HG03039 (cell line): ENCODE measurements around the gene FOXL1.
"Not testable (repeated sequence)": the region's sequence is repeated elsewhere in the genome, so short reads cannot be mapped to it uniquely, and the experiment has no call there.

Experiments used
- ATAC-seq: cut with Tn5 transposase; IDR thresholded peaks from one replicate; pipeline ENCODE4 v1.9.1; 2021; ENCODE audit warnings: mild to moderate bottlenecking, moderate library complexity; ENCODE audit not compliant: unreplicated experiment

FOXL1 gene

GRCh38 chr16:86580063-86580790 lies 1.9 kb downstream of the FOXL1 start:
- no peak for ATAC-seq

DNA sequence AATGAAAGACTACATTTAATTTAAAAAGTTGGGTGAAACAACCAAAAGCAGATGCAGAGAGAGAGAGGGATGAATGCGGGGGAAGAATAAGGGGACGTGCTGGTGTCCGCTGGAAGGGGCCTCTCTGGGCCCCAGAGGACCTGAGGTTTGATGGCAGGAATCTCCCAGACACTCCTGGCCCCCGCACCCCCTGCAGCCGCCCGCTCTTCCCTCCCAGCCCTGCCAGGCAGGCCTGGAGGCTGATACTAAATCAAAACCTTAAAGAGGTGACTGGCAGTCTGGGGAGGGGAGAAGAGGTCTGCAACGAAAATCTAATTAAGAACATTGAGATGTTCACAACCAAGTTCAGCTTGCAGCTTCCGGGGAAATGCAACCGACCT lies 2.4 kb downstream of the FOXL1 start:
- no peak for ATAC-seq

DNA sequence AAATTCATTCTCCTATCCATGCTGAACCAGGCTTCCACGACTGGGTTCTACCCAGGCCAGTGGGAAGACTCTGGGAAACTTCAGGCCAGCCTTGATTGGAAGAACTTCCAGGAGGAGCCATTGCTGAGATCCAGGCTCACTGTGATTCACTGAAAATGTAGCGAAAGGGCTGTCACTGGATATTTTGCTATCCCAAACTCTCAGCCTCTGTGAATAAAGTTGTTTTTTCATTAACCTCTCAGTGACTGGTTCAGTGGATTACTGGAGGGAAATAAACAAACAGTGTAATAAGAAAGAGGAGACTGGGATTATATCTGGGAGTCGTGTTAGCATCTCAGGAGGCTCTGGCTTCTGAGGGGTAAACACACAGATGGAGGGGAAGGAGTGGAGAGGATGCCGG lies 3.1 kb downstream of the FOXL1 start:
- no peak for ATAC-seq

GRCh38 chr16:86584071-86584685 lies 5.8 kb downstream of the FOXL1 start:
- no peak for ATAC-seq

DNA sequence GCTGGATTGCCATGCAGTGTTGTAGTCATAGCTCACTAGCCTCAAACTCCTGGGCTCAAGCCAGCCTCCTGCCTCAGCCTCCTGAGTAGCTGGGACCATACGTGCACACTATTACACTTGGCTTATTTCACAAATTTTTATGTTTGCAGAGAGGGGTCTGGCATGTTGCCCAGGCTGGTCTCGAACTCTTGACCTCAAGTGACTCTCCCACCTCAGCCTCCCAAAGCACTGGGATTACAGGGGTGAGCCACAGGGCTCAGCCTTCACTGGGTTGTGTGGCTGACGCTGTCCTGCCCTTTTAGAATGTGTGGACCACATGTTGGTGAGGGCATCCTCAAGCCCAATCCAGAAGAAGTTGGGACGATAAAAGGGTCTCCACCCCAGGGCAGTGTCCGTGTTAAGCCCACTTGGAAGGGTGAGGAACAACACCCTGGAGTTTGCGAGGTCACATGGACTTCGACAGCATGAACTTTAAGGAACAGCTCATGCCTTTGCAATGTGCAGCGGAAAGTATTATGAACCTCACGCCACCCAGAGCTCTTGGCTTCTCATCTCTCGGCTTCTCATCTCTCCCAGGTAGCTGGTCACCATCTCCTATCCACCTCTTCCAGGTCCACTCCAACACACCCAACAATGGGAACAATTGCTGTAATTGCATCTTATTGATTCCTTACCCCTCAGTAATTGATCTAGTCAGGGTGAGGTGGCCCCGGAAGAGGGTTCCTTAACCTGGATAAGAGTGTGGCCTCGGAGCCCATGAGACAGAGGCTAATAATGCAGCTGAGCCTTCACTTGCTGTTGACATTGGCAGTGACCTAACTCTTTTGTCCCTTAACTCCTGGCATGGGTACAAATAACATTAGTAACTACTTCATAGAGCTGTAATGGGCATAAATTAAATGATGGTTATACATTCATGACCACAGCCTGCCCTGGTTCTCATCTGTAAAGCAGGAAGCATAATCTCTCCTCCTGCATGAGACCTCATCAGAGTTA lies 6.7 kb downstream of the FOXL1 start:
- no peak for ATAC-seq

DNA sequence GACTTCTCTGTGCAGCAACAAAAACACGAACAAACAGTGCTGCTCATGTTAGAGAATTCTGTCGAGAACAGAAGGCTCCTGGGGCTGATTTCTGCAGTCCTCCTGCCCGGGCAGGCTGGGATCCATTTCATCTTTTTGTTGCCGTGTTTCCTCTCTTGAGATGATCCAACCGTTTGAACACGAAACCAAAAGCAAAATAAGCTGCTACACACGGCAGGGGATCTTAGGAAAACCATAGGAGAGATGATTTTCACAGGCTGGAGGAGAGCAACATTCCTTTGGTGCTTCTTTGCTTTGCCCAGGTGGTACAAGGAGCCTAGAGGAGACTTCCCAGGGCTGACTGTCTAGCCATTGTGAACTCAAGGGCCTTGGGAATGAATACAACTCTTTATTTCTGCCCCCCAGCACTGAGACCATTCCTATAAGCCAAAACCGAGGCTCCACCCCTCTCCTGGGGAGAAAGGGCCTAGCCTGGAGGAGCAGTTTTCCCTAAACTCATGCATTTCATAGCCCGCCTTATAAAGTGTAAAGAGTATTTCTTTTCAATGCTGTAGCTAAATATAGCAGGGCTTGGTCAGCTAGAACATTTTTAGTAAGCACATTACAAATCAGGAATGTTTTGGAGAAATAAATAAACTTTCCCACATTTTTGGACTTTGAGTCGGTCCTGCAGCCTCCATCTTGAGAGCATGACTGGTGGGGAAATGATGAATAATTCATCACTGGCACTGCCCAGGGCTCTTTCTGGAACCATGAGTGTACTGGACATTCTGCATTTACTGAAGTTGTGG lies 7.7 kb downstream of the FOXL1 start:
- ATAC-seq = no peak

- no peak for ATAC-seq
These were observed 9.1 kb downstream of the FOXL1 start for GRCh38 chr16:86587487-86587886.

GRCh38 chr16:86587955-86588354 lies 9.6 kb downstream of the FOXL1 start:
- not testable (repeated sequence) for ATAC-seq

DNA sequence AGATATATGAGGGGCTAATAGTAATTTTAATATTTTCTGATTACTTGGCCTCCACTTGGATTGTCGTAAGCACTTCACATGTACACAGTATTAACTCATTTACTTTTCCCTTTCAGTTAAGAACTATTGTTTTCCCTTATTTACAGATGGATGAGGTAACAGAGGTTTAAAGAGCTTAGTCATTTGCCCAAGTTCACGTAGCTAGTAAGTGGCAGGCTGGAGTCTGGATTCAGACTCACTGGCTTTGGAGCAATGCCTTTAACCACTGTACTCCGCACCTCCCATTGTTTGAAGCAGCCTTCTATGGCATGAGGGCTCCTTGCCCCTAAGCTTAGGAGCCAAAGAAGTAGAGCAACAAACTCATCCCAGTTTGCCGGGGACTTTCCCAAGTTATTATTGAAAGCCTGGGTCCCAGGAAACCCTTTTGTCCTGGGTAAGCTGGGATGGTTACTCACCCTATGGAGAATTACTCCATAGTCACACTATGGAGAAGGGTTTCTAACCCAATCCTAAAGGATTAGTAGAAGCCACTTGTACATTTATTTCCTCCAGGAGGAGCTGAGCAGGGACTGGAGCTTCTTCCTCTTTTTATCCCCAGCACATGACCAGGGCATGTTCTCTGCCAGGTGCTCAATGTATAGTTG lies 12.3 kb downstream of the FOXL1 start:
- ATAC-seq = no peak

DNA sequence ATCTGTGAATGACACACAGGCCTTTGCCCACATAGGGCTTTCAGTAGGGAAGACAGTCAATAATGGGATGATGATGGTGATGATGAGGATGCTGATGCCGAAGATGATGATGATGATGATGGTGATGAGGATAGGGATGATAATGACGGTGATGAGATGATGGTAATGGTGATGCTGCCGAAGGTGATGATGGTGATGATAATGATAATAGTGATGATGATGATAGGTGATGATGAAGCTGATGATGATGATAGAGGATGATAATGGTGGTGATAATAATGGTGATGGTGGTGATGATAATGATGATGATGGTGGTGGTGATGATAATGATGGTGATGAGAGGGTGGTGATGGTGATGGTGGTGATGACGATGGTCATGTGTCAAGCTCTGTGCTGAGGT lies 12.9 kb downstream of the FOXL1 start:
- no peak for ATAC-seq

- ATAC-seq = no peak
These were observed 15.7 kb downstream of the FOXL1 start for GRCh38 chr16:86593913-86594620.

- no peak for ATAC-seq
These were observed 16.4 kb downstream of the FOXL1 start for GRCh38 chr16:86594721-86595120.

- no peak for ATAC-seq
These were observed 17.7 kb downstream of the FOXL1 start for GRCh38 chr16:86595983-86596605.

DNA sequence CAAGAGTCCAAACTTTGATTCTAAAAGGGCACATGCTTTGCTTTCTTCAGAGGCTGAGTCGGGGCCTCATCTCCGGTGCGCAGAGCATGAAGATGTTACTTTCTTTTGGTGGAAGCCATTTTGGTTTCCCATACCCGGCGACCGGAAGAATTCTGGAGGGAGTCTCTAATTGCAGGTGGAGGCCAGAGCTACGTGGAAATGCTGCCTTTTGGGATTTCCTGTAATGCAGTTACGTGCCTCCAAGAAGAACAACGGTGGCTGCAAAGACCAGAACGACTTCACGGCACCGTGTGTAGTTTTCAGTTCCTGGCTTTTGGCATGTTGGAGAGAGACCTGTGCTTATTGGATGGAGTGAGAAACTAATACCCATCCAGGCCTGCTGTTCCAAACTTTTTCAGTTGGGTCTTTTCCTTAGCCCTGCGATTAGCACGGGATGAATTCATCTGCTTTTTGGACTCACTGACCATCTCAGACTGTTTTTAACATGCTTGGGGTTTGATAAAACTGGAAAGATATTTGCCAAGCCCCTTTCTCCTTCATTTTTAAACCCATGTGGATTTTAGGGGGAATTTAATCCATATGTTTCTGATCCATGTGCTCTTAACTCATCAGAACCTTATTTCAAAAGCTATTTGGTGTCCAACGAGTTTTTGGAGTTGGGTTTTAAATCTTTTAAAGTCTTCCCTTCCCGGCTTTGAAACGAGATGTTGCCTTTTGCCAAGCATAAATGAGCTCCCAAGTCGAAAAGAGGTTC lies 19.0 kb downstream of the FOXL1 start:
- ATAC-seq = no peak

- ATAC-seq = no peak
These were observed 19.7 kb downstream of the FOXL1 start for GRCh38 chr16:86597880-86598606.

- ATAC-seq = no peak
These were observed 20.5 kb downstream of the FOXL1 start for GRCh38 chr16:86598607-86599565.

DNA sequence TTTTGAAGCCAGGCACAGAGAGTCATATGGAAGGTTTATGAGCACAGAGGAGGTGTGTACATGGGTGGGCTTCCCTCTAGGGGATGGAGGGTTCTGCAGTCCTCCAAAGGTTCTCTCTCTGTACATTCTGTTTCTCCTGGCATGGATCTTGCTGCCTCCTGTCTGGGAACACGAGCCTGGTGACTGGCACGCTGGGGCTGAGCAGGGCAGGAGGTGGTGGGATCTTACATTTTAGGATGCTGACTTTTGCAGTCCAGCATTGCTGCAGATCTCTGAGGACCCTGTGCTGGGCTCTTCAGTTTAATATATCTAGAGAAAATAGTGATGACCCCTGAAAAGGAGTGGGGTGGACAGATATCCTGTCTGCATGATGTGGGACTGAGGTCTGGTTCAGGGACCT lies 23.0 kb downstream of the FOXL1 start:
- no peak for ATAC-seq
